GM12801 (cell line): ENCODE results near the gene ARHGAP30.

Source experiments
- TF ChIP-seq, protein P1 (sequence below): IDR thresholded peaks from one replicate; pipeline ENCODE4 v1.5.1; 2011; ENCODE audit warnings: control low read depth; ENCODE audit not compliant: insufficient read length; ENCODE audit errors: extremely low read depth

The ARHGAP30 gene

GRCh38 chr1:161021165-161021969 lies 48.3 kb downstream of the ARHGAP30 start:
- TF ChIP-seq, protein P1, sequence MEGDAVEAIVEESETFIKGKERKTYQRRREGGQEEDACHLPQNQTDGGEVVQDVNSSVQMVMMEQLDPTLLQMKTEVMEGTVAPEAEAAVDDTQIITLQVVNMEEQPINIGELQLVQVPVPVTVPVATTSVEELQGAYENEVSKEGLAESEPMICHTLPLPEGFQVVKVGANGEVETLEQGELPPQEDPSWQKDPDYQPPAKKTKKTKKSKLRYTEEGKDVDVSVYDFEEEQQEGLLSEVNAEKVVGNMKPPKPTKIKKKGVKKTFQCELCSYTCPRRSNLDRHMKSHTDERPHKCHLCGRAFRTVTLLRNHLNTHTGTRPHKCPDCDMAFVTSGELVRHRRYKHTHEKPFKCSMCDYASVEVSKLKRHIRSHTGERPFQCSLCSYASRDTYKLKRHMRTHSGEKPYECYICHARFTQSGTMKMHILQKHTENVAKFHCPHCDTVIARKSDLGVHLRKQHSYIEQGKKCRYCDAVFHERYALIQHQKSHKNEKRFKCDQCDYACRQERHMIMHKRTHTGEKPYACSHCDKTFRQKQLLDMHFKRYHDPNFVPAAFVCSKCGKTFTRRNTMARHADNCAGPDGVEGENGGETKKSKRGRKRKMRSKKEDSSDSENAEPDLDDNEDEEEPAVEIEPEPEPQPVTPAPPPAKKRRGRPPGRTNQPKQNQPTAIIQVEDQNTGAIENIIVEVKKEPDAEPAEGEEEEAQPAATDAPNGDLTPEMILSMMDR = no peak

DNA sequence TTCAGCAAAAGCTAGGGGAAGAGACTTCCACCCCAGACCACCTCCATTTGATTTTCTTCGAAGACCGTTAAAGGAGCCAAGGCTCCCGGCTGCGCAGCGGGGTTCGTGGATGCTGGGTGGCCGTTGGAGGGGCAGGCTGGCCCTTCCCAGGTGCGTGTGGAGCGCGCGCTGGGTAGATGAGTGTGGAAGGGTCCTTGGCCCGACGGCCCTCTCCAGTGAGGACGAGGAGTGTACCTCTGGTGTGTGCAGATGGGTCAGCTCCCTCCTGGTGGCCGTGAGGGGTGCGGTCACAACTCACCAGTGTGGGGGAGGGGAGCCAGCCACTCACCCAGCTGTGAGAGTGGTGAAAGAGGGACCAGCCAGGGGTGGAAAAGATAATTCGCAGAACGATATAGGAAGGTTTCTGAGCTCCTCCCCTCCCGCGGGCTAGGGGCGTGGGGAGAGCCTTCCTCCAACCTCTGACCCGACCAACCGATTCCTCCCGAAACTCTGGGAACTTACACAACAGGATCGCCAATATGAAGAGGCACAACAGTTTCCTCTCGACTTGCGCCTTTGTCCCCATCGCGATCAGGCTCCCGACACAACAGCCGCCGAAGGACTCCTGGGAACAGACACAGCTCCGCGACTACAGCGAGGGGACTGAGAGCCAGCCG lies 49.1 kb downstream of the ARHGAP30 start, which contains the start of gene F11R:
Gene F11R, minus strand, starts transcription at position 644 of the 656 bp plus-strand sequence. Its CDS starts 79 bp downstream, at position 565.
- TF ChIP-seq, protein P1 = no peak

- TF ChIP-seq, protein P1 = no peak
These were observed 49.8 kb downstream of the ARHGAP30 start for GRCh38 chr1:161019751-161020495.

GRCh38 chr1:161018631-161018930 lies 51.1 kb downstream of the ARHGAP30 start:
- TF ChIP-seq, protein P1 = no peak

GRCh38 chr1:161017756-161018630 lies 51.7 kb downstream of the ARHGAP30 start:
- TF ChIP-seq, protein P1 = no peak

GRCh38 chr1:161013488-161014230 lies 56.0 kb downstream of the ARHGAP30 start:
- TF ChIP-seq, protein P1 = no peak
